ENCODE results near the gene SDR9C7.
"Not testable (repeated sequence)": the region's sequence is repeated elsewhere in the genome, so short reads cannot be mapped to it uniquely, and the experiment has no call there.

The SDR9C7 gene

DNA sequence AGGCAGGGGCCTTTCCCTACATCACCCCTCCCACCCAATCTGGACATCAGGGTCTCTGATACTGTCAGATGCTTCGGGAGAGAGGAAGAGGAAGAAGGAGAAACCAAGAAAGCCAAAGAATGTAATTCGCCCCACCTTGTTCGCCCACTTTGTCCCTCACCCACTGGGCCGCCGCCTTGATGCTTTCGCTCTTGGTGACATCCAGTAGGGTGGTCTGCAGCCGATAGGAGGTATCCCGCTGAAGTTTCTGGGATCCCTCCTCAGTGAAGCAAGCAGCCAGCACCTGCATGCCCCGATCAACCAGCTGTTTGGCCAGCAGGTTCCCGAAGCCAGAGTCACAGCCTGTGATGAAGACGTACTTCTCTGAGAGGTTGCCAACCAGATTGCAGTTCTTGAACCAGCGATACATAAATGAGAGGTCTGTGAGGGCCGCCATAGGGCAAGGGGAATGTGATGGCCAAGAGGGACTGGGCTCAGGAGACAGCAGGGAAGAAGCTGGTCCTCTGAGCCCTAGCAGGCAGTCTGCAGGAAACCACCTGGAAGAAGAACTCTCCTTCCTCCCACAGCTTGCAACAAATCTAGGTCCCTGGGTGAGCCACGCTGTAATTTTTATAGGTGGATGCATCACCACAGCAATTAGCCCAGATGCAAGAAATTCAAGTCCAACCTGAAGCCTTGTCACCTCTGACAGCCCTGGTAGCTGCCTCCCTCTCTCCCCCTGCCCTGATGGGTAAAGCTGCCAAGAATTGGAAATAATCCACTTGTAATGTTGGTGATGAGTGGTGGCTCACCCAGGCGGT, at the start of gene SDR9C7:
Gene SDR9C7 (minus strand): TSS at position 583 of the 800 bp plus-strand sequence. CDS start 147 bp downstream, at position 436.
- no peak for DNase-seq (ENCODE audit: low spot score)

DNA sequence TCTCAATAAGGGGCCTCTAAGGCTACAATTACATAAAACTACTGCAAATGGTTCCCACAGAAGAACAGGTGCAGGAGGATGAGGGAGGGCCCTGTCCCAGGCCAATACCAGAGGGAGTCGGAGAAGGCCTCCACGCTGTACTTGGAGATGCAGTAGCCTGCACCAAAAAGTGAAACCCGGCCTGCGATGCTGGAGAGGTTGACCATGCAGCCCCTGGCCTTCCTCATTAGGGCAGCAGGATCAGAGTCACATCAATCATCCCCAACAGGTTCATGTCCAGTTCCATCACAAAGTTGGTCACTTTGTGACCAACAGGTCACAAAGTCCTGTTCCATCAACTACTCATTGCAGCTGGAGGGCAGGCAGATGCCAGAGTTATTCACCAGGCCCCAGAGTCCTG, 49.2 kb upstream of the SDR9C7 start:
- DNase-seq (ENCODE audit: low spot score), result no peak

DNA sequence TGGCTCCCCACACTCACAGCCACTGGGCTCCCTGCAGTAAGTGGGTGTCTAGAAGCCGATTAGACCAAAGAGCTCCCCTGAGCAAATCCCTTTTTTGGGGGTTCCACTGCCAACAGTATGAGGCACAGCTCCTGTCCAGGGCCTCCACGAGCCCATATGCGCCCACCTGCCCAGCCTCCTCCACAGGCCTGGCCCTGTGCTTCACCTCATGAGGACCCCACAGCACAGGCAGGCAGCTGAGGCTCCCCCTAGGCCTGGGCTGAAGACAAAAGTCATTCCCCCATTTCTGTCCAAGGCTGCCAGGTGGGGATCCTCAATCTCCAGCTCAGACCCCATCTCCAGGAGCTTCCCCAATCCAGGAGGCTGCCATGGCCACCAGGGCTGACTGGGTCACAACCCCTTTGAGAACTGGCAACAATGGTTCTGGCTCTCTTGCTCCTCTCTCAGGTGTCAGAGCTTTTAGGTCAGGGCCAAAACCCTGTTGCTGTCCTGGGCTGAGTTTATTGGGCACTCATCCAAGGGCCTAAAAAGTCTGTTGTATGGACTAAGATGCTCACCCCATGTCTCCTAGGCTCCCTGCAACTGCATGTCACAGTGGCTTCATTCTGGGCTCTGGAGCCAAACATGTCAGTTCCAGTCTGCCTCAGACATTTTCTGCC, 48.5 kb upstream of the SDR9C7 start:
- DNase-seq (ENCODE audit: low spot score), result not testable (repeated sequence)

DNA sequence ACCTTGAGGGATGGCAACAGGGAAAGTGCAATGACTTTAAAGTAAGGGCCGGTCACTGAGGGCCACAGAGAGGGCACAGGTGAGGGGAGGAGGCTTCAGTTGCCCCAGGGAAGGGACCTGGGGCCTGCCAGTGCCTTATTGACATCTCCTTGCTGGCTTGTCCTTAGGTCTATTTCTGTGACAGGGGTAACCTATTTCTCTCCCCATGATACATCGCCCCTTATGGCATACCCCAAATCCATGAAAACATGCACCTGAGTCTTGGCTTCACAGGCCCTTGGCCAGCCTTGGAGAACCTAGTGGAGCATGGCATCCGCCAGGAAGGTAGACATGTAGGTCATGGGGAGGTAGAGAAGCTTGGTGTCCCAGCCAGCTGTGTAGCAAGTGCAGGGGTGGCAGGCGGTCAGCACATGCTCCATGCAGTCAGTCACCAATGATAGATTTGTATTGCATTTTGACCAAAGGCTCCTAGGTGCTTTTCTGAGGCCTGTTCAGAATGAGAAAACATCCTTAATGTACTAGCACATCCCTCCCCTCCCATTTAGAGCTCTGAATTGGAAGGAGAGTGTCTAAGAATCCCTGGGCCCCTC, 46.8 kb upstream of the SDR9C7 start:
- DNase-seq (ENCODE audit: low spot score), result no peak

DNA sequence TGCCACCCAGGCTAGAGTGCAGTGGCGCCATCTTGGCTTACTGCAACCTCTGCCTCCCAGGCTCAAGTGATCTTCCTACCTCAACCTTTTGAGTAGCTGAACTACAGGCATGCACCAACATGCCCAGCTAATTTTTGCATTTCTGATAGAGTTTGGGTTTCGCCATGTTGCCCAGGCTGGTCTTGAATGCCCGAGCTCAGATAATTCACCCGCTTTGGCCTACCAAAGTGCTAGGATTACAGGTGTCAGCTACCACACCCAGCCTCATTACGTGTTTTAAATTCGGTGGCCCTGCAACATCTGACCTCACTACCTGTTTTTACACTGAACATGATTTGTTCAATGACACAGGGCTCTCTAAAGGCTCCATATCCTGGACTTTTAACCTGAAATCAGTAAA, 46.1 kb upstream of the SDR9C7 start:
- no peak for DNase-seq (ENCODE audit: low spot score)

DNA sequence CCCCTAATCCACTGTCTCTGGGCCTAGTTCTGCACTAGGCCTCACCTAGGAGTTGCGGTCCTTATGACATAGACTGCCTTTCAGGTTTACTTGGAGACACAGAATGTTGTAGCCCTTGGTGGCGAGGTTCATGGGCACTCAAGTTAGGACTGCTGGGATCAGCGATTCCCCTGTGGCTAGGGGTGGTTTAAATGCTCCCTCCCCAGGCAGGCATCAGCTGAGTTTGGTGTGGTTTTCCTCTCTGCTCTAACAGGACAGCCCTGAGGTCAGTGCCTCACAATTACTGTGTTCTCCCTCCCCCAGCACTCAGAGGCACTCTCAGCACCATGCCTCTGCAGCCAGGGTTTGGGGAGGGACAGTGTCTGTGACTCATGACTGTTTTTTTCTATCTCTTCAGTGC, 45.4 kb upstream of the SDR9C7 start:
- DNase-seq (ENCODE audit: low spot score), result no peak

DNA sequence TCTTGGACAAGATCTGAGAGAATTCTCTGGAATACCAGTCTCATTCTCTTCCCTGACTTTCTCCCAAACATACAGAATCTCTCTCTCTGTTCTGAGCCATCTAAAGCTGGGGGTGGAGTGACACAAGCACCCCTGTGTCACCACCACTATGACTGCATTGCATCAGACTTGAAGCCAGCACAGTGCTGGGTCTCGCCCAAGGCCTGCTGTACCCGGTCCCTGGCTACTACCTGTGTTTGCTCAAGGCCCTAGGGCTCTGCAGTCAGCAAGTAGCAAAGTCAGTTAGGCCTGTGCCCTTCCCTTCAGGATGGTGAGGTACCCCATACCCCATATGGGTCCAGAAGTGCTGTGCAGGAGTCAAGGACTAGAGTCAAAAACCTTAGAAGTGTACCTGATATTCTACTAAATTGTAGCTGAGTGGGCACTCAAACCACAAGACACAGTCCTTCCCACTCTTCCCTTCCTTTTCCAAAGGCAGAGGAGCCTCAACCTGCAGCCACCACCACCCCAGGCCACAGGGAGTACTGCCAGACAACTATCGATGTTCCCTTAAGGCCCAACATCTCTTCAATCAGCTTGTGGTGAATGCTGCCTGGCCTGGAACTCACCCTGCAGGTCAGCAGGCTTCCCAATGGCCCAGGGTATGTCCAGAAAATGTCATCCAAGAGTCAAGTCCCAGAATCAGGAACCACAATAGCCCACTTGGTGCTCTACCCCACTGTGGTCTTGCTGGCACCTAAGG, 44.4 kb upstream of the SDR9C7 start:
- DNase-seq (ENCODE audit: low spot score), result no peak

DNA sequence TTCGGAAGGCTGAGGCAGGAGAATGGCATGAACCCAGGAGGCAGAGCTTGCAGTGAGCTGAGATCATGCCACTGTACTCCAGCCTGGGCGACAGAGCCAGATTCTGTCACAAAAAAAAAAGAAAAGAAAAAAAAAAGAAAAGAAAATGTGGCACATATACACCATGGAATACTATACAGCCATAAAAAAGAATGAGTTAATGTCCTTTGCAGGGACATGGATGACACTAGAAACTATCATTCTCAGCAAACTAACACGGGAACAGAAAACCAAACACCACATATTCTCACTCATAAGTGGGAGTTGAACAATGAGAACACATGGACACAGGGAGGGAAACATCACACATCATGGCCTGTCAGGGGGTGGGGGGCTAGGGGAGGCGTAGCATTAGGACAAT, 43.2 kb upstream of the SDR9C7 start:
- DNase-seq (ENCODE audit: low spot score), result not testable (repeated sequence)

DNA sequence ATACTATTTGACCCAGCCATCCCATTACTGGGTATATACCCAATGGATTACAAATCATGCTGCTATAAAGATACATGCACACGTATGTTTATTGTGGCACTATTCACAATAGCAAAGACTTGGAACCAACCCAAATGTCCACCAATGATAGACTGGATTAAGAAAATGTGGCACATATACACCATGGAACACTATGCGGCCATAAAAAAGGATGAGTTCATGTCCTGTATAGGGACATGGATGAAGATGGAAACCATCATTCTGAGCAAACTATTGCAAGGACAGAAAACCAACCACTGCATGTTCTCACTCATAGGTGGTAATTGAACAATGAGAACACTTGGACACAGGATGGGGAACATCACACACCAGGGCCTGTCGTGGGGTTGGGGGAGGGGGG, 40.0 kb upstream of the SDR9C7 start:
- not testable (repeated sequence) for DNase-seq (ENCODE audit: low spot score)

DNA sequence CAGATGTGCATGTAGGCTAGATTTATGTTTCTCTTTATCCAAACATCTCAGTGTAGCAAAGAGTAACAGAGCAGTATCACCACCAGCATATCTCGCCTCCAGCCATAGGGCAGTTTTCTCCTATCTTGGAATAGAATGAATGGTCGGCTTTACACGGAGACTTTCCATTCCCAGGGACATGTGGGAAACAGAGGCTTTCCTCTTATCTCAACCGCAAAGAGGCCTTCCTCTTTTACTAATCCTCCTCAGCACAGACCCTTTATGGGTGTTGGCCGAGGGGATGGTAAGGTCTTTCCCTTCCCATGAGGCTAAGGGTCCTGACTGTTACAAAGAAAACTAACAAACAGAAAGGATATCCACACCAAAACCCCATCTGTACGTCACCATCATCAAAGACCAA, 34.7 kb upstream of the SDR9C7 start:
- not testable (repeated sequence) for DNase-seq (ENCODE audit: low spot score)

DNA sequence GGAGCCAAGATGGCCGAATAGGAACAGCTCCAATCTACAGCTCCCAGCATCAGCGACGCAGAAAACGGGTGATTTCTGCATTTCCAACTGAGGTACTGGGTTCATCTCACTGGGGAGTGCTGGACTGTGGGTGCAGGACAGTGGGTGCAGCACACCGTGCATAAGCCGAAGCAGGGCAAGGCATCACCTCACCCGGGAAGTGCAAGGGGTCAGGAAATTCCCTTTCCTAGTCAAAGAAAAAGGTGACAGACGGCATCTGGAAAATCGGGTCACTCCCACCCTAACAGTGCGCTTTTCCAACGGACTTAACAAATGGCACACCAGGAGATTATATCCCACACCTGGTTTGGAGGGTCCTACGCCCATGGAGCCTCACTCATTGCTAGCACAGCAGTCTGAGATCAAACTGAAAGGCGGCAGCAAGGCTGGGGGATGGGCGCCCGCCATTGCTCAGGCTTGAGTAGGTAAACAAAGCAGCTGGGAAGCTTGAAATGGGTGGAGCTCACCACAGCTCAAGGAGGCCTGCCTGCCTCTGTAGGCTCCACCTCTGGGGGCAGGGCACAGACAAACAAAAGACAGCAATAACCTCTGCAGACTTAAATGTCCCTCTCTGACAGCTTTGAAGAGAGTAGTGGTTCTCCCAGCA, 31.9 kb upstream of the SDR9C7 start:
- not testable (repeated sequence) for DNase-seq (ENCODE audit: low spot score)

DNA sequence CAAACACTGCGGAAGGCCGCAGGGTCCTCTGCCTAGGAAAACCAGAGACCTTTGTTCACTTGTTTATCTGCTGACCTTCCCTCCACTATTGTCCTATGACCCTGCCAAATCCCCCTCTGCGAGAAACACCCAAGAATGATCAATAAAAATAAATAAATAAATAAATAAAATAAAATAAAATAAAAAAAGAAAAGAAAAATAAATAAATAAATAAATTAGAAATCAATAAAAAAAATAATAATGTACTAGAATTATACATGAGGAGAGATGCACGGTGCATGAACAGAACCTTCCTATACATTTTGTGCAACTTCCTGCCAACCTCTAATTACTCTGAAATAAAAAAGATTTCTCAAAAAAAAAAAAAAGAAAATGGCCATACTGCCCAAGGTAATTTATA, 30.9 kb upstream of the SDR9C7 start:
- DNase-seq (ENCODE audit: low spot score), result not testable (repeated sequence)

DNA sequence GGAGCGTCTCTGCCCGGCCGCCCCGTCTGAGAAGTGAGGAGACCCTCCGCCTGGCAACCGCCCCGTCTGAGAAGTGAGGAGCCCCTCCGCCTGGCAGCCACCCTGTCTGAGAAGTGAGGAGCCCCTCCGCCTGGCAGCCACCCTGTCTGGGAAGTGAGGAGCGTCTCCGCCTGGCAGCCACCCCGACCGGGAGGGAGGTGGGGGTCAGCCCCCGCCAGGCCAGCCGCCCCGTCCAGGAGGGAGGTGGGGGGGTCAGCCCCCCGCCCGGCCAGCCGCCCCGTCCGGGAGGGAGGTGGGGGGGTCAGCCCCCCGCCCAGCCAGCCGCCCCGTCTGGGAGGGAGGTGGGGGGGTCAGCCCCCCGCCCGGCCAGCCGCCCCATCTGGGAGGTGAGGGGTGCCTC, 29.3 kb upstream of the SDR9C7 start:
- not testable (repeated sequence) for DNase-seq (ENCODE audit: low spot score)

DNA sequence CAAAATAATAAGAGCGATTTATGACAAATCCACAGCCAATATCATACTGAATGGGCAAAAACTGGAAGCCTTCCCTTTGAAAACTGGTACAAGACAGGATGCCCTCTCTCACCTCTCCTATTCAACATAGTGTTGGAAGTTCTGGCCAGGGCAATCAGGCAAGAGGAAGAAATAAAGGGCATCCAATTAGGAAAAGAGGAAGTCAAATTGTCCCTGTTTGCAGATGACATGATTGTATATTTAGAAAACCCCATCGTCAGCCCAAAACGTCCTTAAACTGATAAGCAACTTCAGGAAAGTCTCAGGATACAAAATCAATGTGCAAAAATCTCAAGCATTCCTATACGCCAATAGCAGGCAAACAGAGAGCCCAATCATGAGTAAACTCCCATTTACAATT, 28.0 kb upstream of the SDR9C7 start:
- DNase-seq (ENCODE audit: low spot score), result not testable (repeated sequence)

DNA sequence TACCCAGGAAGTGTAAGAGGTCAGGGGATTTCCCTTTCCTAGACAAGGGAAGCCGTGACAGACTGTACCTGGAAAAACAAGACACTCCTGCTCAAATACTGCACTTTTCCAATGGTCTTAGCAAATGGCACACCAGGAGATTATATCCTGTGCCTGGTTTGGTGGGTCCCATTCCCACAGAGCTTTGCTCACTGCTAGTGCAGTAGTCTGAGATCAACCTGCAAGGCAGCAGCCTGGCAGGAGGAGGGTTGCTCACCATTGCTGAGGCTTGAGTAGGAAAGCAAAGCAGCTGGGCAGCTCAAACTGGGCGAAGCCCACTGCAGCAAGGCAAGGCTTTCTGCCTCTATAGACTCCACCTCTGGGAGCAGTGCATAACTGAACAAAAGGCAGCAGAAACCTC, 24.2 kb upstream of the SDR9C7 start:
- DNase-seq (ENCODE audit: low spot score), result no peak

DNA sequence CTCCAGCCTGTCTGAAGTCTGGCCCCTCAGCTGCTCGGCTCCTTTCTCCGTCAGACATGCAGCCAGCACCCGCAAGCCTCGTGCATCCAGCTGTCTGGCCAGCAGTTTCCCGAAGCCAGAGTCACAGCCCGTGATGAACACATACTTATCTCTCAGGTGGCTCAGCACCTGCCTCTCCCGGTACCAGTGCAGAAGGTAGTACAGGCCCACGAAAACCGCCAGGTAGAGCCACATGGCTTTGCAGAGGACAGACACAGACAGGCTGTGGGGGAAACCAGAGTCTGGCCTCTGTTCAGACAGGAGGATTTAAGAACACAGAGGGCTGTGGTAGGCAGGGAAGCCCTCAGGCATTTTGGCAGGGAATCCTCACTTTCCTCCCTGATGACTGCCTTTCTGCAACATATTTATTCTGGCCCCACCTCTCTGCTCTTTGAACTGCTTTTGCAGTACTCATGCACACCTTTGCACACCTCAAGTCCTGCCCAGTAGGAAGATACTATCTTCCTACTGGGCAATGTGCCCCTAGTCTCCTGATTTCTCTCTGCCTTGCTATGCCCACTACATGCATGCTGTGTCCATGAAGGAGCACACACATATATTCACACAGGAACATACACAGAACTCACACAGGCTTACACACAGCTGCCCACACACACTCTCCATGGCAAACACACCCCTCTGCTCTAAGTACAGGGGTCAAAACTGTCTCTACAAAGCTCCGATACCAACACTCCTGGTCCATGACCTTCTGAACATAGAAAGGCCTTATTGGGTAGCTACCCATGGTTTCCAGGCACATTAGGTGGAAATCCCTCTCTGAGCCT, 23.2 kb upstream of the SDR9C7 start, which contains the start of gene RDH16:
Gene RDH16 (minus strand): TSS at position 380 of the 824 bp plus-strand sequence. CDS start 146 bp downstream, at position 234.
- DNase-seq (ENCODE audit: low spot score), result no peak

DNA sequence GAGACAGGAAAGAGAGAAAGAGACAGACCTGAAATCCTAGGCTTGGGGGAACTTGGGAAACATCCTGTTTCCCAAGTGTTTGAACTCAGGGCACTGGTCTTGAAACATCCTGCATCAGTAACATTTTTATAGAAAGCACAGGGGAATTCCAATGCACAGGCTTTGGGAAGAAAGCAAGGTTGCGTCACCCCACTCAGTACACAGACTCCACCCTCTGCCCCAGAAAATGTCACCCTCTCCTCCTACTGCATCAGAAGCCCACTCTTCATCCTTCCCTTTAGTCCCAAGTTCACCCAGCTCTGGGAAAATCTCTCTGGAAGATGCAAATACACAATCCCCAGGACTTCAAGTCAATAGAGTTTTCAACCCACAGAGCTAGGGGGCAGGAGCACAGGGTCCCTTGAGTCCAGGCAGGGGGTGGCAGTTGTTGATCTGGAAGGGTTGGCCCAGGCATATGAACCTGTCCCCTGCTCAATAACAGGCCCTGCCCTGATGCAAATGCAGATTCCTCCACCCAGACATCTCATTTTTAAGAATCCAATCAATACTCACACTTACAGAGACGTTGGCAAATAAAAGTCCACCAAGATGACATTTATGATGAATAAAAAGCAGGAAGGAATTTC, 21.5 kb upstream of the SDR9C7 start:
- DNase-seq (ENCODE audit: low spot score), result no peak

DNA sequence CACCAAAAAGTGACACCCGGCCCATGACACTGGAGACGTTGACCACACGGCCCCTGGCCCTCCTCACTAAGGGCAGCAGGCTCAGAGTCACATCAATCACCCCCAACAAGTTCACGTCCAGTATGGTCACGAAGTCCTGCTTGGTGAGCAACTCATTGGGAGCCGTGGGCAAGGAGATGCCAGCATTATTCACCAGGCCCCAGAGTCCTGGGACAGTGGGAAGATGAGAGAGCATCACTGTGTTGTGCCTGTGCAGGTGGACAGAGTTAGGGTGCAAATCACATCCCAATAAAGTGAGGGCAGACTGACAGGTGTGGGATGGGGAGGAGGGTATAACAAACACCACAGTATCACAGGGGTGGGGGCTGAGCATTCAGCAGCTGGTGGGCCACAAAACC, 20.7 kb upstream of the SDR9C7 start:
- DNase-seq (ENCODE audit: low spot score), result no peak

DNA sequence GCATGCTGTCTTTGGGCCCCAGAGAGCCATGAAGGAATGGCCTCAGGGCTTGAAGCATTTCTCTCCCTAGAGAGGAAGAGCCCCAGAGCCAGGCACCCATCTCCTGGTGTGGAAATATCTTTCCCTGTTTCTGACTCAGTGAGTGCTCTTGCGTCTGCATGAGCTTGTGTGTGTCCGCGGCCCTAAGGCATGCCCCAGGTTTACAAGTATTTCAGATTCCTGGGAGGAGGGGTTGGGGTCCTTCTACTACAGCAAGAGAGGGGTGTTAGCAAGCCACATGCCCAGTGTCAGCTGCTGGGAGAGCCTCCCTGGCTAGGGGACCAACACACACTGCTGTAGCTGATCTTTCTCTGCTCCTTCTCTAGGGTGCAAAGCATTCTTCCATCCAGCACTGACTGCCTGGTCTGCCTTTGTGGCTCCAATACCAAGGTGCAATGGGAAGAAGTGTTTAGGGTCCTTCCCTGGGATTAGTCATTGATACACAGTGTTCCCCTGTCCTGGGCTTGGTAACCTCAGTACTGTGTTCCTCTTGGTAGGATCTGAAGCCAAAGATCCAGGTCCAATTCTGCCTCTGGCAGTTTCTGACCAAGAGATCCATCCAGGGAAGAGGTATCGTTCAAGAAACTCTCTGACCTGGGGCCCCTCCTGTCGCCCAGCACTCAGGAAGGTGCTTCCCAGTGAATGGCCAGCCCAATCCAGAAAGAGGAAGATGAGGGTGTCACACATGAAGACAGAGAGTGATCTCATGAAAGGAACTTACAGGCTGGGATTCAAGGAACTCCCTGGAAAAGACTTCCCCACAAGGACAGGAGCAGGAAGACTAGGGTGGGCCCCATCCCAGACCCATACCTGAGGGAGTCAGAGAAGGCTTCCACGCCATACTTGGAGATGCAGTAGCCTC, 20.1 kb upstream of the SDR9C7 start:
- DNase-seq (ENCODE audit: low spot score), result no peak

Measured in globus pallidus (tissue), 1 donor.